Spinal cord (tissue), 10 donors: ENCODE measurements around the gene NOS1AP. TPM values are rescaled to one million over a fixed set of nuclear protein-coding genes. Genes with fewer than 3 reads are reported as not detected.
A peak's percentile ranks its signal among the peaks of the same experiment; 100 is the strongest.

ENCODE experiments used
- DNase-seq, 6 donors: peaks; one replicate each; pipeline versions ENCODE4 v3.0.0 to v3.0.0-alpha.2; 2013 to 2015; ENCODE audit warnings: low spot score in 6 of 6, low read depth in 4 of 6
- H3K27ac ChIP-seq: one replicate; pipeline ENCODE4 v1.5.1; 2013; ENCODE audit warnings: low read depth, low read length, control low read depth
- H3K27me3 ChIP-seq: one replicate; pipeline ENCODE4 v1.6.1; 2013; ENCODE audit warnings: low read length; ENCODE audit not compliant: control insufficient read depth, insufficient read depth
- H3K36me3 ChIP-seq: one replicate; pipeline ENCODE4 v1.6.1; 2013; ENCODE audit warnings: low read length; ENCODE audit not compliant: control insufficient read depth, insufficient read depth
- H3K4me1 ChIP-seq: one replicate; pipeline ENCODE4 v1.6.1; 2013; ENCODE audit warnings: low read length; ENCODE audit not compliant: control insufficient read depth, insufficient read depth
- H3K4me3 ChIP-seq: one replicate; pipeline ENCODE4 v1.5.1; 2013; ENCODE audit warnings: low read depth, low read length, control low read depth
- H3K9me3 ChIP-seq: one replicate; pipeline ENCODE4 v1.6.1; 2013; ENCODE audit warnings: low read length; ENCODE audit not compliant: control insufficient read depth, insufficient read depth
- WGBS: methylation state at CpG from one replicate; pipeline ENCODE4 v1.1.5; 2013; ENCODE audit warnings: missing lambda C conversion rate; ENCODE audit not compliant: insufficient coverage; 5-methylcytosine and 5-hydroxymethylcytosine counted together
- polyA plus RNA-seq, 2 donors: library from polyadenylated mRNA; unstranded; fragments of 120-200 nt; gene quantifications; one replicate each; pipeline ENCODE4 v1.2.1, GENCODE V29; 2013; ENCODE audit not compliant: insufficient read length in 2 of 2
- total RNA-seq, 2 donors: library from RNA; depleted of rRNA in 1 of 2; stranded (reverse); fragments of 120-200 nt in 1 of 2; fragments of >200 nt in 1 of 2; gene quantifications; one replicate each; pipeline versions ENCODE4 v1.2.3 to v1.2.4, GENCODE V29; 2013 to 2014
- donor health status: healthy.

Gene NOS1AP
- total and polyA plus RNA-seq, 4 donors, result 4.2 to 9.9 (median 8.1) TPM

DNA sequence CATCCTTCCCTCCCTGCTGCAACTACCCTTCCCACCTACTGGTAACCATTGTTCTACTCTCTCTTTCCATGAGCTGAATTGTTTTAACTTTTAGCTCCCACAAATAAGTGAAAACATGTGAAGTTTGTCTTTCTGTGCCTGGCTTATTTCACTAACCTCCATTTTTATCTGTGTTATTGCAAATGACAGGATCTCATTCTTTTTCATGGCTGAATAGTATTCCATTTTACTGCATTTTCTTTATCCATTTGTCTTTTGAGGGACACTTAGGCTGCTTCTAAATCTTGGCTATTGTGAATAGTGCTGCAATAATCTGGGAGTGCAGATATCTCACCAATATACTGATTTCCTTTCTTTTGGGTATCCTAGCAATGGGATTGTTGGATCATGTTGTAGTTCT, 80.6 kb downstream of the NOS1AP start:
- H3K27me3 ChIP-seq, result no peaks in the 10 kb centered on the region
- H3K27ac ChIP-seq, result no peak overlapping the region
- H3K4me1 ChIP-seq, result peaks cover 14% of the 10 kb centered on the region
- no peak for DNase-seq
- H3K4me3 ChIP-seq, result no peak overlapping the region
- no peaks in the 10 kb centered on the region for H3K9me3 ChIP-seq
- H3K36me3 ChIP-seq, result peaks cover 2% of the 10 kb centered on the region

GRCh38 chr1:162151900-162152829, 82.7 kb downstream of the NOS1AP start:
- 88% methylated on average over 7 of the region's 9 CpGs for WGBS
- H3K27ac ChIP-seq, result no peak overlapping the region
- no peak for DNase-seq

GRCh38 chr1:162153374-162153773, 83.9 kb downstream of the NOS1AP start:
- H3K36me3 ChIP-seq, result peaks cover 2% of the 10 kb centered on the region
- no peak overlapping the region for H3K27ac ChIP-seq
- no peaks in the 10 kb centered on the region for H3K9me3 ChIP-seq
- no peak for DNase-seq
- H3K27me3 ChIP-seq, result no peaks in the 10 kb centered on the region
- peaks cover 4% of the 10 kb centered on the region for H3K4me1 ChIP-seq
- no peak overlapping the region for H3K4me3 ChIP-seq

More at GRCh38 chr1:162151900-162152829, 82.7 kb downstream of the NOS1AP start:
- Histone ChIP-seq H3K9me3 (no peaks in the 10 kb centered on the region), H3K4me1 (peaks cover 4% of the 10 kb centered on the region), H3K27me3 (no peaks in the 10 kb centered on the region), H3K36me3 (peaks cover 2% of the 10 kb centered on the region), H3K4me3 (no peak overlapping the region)

- Histone ChIP-seq H3K27ac (no peak overlapping the region), H3K4me3 (no peak overlapping the region), H3K9me3 (no peaks in the 10 kb centered on the region), H3K36me3 (peaks cover 2% of the 10 kb centered on the region), H3K4me1 (peaks cover 10% of the 10 kb centered on the region), H3K27me3 (no peaks in the 10 kb centered on the region)
- DNase-seq, result no peak
- WGBS, result 37% methylated on average over 1 of the region's 1 CpG
Observed at GRCh38 chr1:162157469-162157868, 88.0 kb downstream of the NOS1AP start.

GRCh38 chr1:162158624-162159271, 89.3 kb downstream of the NOS1AP start:
- Histone ChIP-seq H3K36me3 (peaks cover 2% of the 10 kb centered on the region), H3K4me1 (peaks cover 10% of the 10 kb centered on the region), H3K27ac (no peak overlapping the region), H3K4me3 (no peak overlapping the region), H3K27me3 (no peaks in the 10 kb centered on the region), H3K9me3 (no peaks in the 10 kb centered on the region)
- 98% methylated on average over 5 of the region's 5 CpGs for WGBS
- no peak for DNase-seq

DNA sequence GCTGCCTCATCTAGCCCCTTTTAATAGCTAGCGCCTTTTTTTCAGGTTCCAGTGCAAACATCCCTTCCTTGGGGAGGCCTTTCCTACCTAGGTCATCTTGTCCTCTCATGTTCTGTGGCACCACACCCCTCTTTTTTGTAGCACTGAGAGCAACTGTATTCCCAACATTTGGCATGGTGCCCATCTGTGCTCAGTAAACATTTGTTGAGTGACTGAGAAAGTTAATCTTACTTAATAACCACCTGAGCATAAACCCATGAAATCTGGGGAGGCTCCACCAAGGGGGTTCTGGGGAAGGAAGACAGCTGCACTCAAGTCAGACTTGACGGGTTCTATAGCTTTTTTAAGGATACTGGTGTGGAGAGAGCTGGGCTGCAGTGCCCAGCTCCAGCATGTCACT, 90.0 kb downstream of the NOS1AP start:
- 83% methylated on average over 2 of the region's 2 CpGs for WGBS
- DNase-seq, result peak in 1 of 6 donors; percentile 46
- Histone ChIP-seq H3K27me3 (no peaks in the 10 kb centered on the region), H3K4me1 (peaks cover 10% of the 10 kb centered on the region), H3K9me3 (no peaks in the 10 kb centered on the region), H3K4me3 (no peak overlapping the region), H3K36me3 (no peaks in the 10 kb centered on the region), H3K27ac (no peak overlapping the region)

- H3K27ac ChIP-seq, result no peak overlapping the region
- 78% methylated on average over 4 of the region's 7 CpGs for WGBS
- no peaks in the 10 kb centered on the region for H3K27me3 ChIP-seq
- H3K36me3 ChIP-seq, result no peaks in the 10 kb centered on the region
- H3K4me1 ChIP-seq, result peaks cover 12% of the 10 kb centered on the region
- H3K4me3 ChIP-seq, result no peak overlapping the region
- DNase-seq, result no peak
- no peaks in the 10 kb centered on the region for H3K9me3 ChIP-seq
Observed at GRCh38 chr1:162161916-162162550, 92.5 kb downstream of the NOS1AP start.

- peaks cover 24% of the 10 kb centered on the region for H3K4me1 ChIP-seq
- no peaks in the 10 kb centered on the region for H3K27me3 ChIP-seq
- no peak overlapping the region for H3K27ac ChIP-seq
- peak in 1 of 6 donors; percentile 35 for DNase-seq
- 72% methylated on average over 3 of the region's 3 CpGs for WGBS
- no peaks in the 10 kb centered on the region for H3K36me3 ChIP-seq
- H3K9me3 ChIP-seq, result no peaks in the 10 kb centered on the region
- no peak overlapping the region for H3K4me3 ChIP-seq
Observed at GRCh38 chr1:162165528-162165927, 96.0 kb downstream of the NOS1AP start.

DNA sequence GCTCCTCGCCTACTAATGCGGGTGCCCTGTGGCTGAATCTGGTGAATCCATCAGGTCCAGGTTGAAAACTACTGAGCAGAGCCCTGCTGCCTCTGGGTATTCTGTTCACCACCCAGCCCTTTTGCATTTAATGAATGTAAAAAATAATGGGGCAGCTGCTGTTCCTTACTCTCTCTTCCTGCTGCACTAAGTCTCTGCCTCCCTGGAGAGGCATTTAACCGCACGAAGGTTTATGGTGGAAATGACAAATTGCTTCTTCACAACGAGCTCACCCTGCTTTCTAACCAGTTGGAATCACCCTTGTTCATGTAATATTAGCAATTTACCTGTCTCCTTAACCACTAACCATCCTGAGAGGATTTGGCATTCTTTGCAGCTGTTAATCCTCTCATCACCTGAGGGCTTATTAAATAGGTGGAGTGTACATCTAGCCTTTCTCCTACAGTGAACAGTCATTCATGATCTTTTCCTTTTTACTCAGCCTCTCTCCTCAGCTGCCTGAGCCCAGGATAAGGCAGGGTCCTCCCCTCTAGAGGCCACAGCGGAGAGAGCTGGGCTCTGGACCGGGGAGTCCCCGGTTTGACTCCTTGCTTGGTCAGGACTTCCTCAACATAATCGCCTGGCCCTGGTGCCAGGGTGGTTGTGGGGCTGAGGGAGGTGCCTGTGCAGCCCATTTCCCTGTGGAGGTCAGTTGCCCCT, 97.6 kb downstream of the NOS1AP start:
- H3K4me3 ChIP-seq, result no peak overlapping the region
- no peak overlapping the region for H3K27ac ChIP-seq
- H3K9me3 ChIP-seq, result no peaks in the 10 kb centered on the region
- peak in 1 of 6 donors; percentile 85 for DNase-seq
- no peaks in the 10 kb centered on the region for H3K27me3 ChIP-seq
- no peaks in the 10 kb centered on the region for H3K36me3 ChIP-seq
- H3K4me1 ChIP-seq, result peaks cover 27% of the 10 kb centered on the region
- WGBS, result 75% methylated on average over 2 of the region's 9 CpGs
